K562 (cell line): ENCODE results near the gene CPED1. TPM values are rescaled to one million over a fixed set of nuclear protein-coding genes. Genes with fewer than 3 reads are reported as not detected.

Experiments
- ATF1 ChIP-seq, 2 experiments: fragments of 450-650 bp in 1 of 2; IDR thresholded peaks; 2 replicates each; pipeline ENCODE4 v1.6.1; 2016; ENCODE audit warnings: missing compliant biosample characterization in 1 of 2, missing genetic modification characterization in 1 of 2
- E2F3 ChIP-seq: fragments of 250-450 bp; sonication (Bioruptor Pico); IDR thresholded peaks from 2 replicates; pipeline ENCODE4 v1.4.0; 2020; ENCODE audit warnings: mild to moderate bottlenecking
- MTA2 ChIP-seq: fragments of 450-650 bp; IDR thresholded peaks from 2 replicates; pipeline ENCODE4 v1.6.1; 2016; ENCODE audit warnings: low read depth
- MTF1 ChIP-seq: fragments of 250-450 bp; sonication (Bioruptor Pico); IDR thresholded peaks from 2 replicates; pipeline ENCODE4 v1.9.0; 2021; ENCODE audit warnings: moderate library complexity, mild to moderate bottlenecking, inconsistent platforms, borderline replicate concordance
- PRMT5 ChIP-seq: sonication (generic); formaldehyde crosslinking; IDR thresholded peaks from 2 replicates; pipeline ENCODE4 v1.5.0; 2020; ENCODE audit warnings: missing genetic modification reagents
- PRPF4 ChIP-seq: fragments of 200-400 bp; formaldehyde crosslinking; IDR thresholded peaks from one replicate; pipeline ENCODE4 v1.6.1; 2017; ENCODE audit warnings: low read length, low read depth, mild to moderate bottlenecking; ENCODE audit not compliant: insufficient read depth, poor library complexity, severe bottlenecking
- RAD51 ChIP-seq: fragments of 450-650 bp; IDR thresholded peaks from 2 replicates; pipeline ENCODE4 v1.7.1; 2016; ENCODE audit warnings: low read depth, mild to moderate bottlenecking, borderline replicate concordance
- RFX7 ChIP-seq: fragments of 250-450 bp; sonication (Bioruptor Pico); IDR thresholded peaks from 2 replicates; pipeline ENCODE4 v1.5.1; 2021; ENCODE audit warnings: mild to moderate bottlenecking
- SRSF7 ChIP-seq: fragments of 200-400 bp; formaldehyde crosslinking; optimal IDR thresholded peaks from 2 replicates; pipeline ENCODE3; 2017; ENCODE audit warnings: mild to moderate bottlenecking, low read depth, low read length
- THRAP3 ChIP-seq: fragments of 450-650 bp; IDR thresholded peaks from 2 replicates; pipeline ENCODE4 v1.6.1; 2016; ENCODE audit warnings: mild to moderate bottlenecking, inconsistent platforms, borderline replicate concordance
- ZBTB40 ChIP-seq, 2 experiments: fragments of 450-650 bp in 1 of 2; sonication (generic) in 1 of 2; formaldehyde crosslinking in 1 of 2; IDR thresholded peaks; 2 replicates each; pipeline versions ENCODE4 v1.7.1 to v1.9.0; 2016 to 2022; ENCODE audit warnings: inconsistent platforms in 1 of 2, mild to moderate bottlenecking in 1 of 2, missing genetic modification reagents in 1 of 2
- ZNF561 ChIP-seq: fragments of 450-650 bp; formaldehyde crosslinking; conservative IDR thresholded peaks from 2 replicates; pipeline ENCODE4 v1.4.0; 2020; ENCODE audit warnings: mild to moderate bottlenecking, moderate library complexity
- ZNF57 ChIP-seq: fragments of 450-650 bp; formaldehyde crosslinking; IDR thresholded peaks from 2 replicates; pipeline ENCODE4 v1.4.0; 2020; ENCODE audit warnings: mild to moderate bottlenecking, moderate library complexity
- ZNF696 ChIP-seq: fragments of 250-450 bp; sonication (Bioruptor Pico); conservative IDR thresholded peaks from 2 replicates; pipeline ENCODE4 v1.4.0; 2020; ENCODE audit warnings: mild to moderate bottlenecking, moderate library complexity
- polyA plus RNA-seq, 8 experiments: library from polyadenylated mRNA; depleted of rRNA in 4 of 8; stranded (reverse) in 5 of 8; unstranded in 3 of 8; fragments of >200 nt; fragmentation: Nextera tagmentation in 2 of 8; fragmentation: Illumina TruSeq in 1 of 8; extraction: Ambion mirVana in 2 of 8; extraction: Trizol in 1 of 8; gene quantifications; 2 replicates each; pipeline versions ENCODE4 v1.2.1 to v1.2.3, GENCODE V29; 2011 to 2014; ENCODE audit warnings: inconsistent platforms in 1 of 8, missing spikeins in 1 of 8
- total RNA-seq, 7 experiments: library from RNA; depleted of rRNA in 6 of 7; stranded (reverse); fragments of >200 nt in 6 of 7; fragmentation: Illumina TruSeq in 2 of 7; extraction: Trizol in 2 of 7; gene quantifications; 2 replicates each; pipeline versions ENCODE4 v1.2.1 to v1.2.3, GENCODE V29; 2011 to 2021; ENCODE audit warnings: low replicate concordance in 1 of 7
- TF ChIP-seq, protein P1 (sequence below): fragments of 450-650 bp; conservative IDR thresholded peaks from 2 replicates; pipeline ENCODE4 v1.6.1; 2016; ENCODE audit warnings: missing genetic modification characterization, low read depth, mild to moderate bottlenecking, missing compliant biosample characterization, moderate library complexity

Gene CPED1
- total and polyA plus RNA-seq, 9 of the 15 experiments (the other 6 are each of a cell fraction or from before 2014, with no cell fraction given) = 195 to 393 (median 290) TPM

GRCh38 chr7:121278120-121279021 is 289.9 kb downstream of the CPED1 start (continued):
- TF ChIP-seq PRMT5 (CRISPR knock-in tag) (no peak), THRAP3 (no peak), SRSF7 (no peak), ATF1 (CRISPR knock-in tag; IDR thresholded peaks at IDR 0.05) (no peak), ATF1 (tag; IDR thresholded peaks at IDR 0.05) (0 out of 2 replicates have a peak, but pooled peaks have one; percentile 37), MTF1 (CRISPR knock-in tag) (no peak), ZNF696 (CRISPR knock-in tag) (no peak), RFX7 (CRISPR knock-in tag) (no peak), MTA2 (peak; percentile 82), ZBTB40 (IDR thresholded peaks at IDR 0.05) (no peak), ZBTB40 (CRISPR knock-in tag; IDR thresholded peaks at IDR 0.05) (no peak), E2F3 (no peak), PRPF4 (no peak), ZNF561 (CRISPR knock-in tag) (no peak), ZNF57 (CRISPR knock-in tag) (no peak), RAD51 (no peak)
- TF ChIP-seq, protein P1, sequence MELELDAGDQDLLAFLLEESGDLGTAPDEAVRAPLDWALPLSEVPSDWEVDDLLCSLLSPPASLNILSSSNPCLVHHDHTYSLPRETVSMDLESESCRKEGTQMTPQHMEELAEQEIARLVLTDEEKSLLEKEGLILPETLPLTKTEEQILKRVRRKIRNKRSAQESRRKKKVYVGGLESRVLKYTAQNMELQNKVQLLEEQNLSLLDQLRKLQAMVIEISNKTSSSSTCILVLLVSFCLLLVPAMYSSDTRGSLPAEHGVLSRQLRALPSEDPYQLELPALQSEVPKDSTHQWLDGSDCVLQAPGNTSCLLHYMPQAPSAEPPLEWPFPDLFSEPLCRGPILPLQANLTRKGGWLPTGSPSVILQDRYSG (tag) = no peak
